Measurements from ENCODE around the gene MEMO1.

Gene MEMO1

GRCh38 chr2:31823558-31823957 lies 187.2 kb downstream of the MEMO1 start:
- no peak for DNase-seq (ENCODE audit: low spot score)

- no peak for DNase-seq (ENCODE audit: low spot score)
Observed at GRCh38 chr2:31822587-31822986, 188.2 kb downstream of the MEMO1 start.

All from left forelimb (tissue), 1 donor.